ENCODE results near the gene PGA3.
"Not testable (repeated sequence)": the region's sequence is repeated elsewhere in the genome, so short reads cannot be mapped to it uniquely, and the experiment has no call there.

GRCh38 chr11:61240875-61241274 is 37.6 kb downstream of the PGA3 start, which contains the start of gene PGA5:
- TF ChIP-seq, protein P1, sequence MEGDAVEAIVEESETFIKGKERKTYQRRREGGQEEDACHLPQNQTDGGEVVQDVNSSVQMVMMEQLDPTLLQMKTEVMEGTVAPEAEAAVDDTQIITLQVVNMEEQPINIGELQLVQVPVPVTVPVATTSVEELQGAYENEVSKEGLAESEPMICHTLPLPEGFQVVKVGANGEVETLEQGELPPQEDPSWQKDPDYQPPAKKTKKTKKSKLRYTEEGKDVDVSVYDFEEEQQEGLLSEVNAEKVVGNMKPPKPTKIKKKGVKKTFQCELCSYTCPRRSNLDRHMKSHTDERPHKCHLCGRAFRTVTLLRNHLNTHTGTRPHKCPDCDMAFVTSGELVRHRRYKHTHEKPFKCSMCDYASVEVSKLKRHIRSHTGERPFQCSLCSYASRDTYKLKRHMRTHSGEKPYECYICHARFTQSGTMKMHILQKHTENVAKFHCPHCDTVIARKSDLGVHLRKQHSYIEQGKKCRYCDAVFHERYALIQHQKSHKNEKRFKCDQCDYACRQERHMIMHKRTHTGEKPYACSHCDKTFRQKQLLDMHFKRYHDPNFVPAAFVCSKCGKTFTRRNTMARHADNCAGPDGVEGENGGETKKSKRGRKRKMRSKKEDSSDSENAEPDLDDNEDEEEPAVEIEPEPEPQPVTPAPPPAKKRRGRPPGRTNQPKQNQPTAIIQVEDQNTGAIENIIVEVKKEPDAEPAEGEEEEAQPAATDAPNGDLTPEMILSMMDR (IDR thresholded peaks at IDR 0.05; ENCODE audit: insufficient read depth, low read length, poor library complexity, severe bottlenecking) = not testable (repeated sequence)
- TF ChIP-seq EZH2phosphoT487 (conservative IDR thresholded peaks at IDR 0.05; ENCODE audit: low read length) = not testable (repeated sequence)
